GM10248 (cell line): ENCODE results near the gene DCST2.
"Not testable (repeated sequence)": the region's sequence is repeated elsewhere in the genome, so short reads cannot be mapped to it uniquely, and the experiment has no call there.

Source experiments
- CTCF ChIA-PET: fragments of 300-600 bp; sonication (Branson Sonifier 250); formaldehyde crosslinking; extraction: SDS; loops from one replicate; lab custom pipeline; 2021; ENCODE audit warnings: antibody characterized with exemption; lab: Yijun Ruan, JAX
- POLR2A ChIA-PET: fragments of 350-650 bp; sonication (Branson Sonifier 250); formaldehyde crosslinking; extraction: SDS; loops from one replicate; lab custom pipeline; 2020; ENCODE audit warnings: antibody characterized with exemption; lab: Yijun Ruan, JAX
- DNase-seq: peaks from one replicate; pipeline ENCODE4 v3.0.0; 2012; ENCODE audit errors: extremely low spot score
- CTCF ChIP-seq: IDR thresholded peaks from 2 replicates; pipeline ENCODE4 v1.5.1; 2012; ENCODE audit warnings: mild to moderate bottlenecking, low read depth; ENCODE audit errors: extremely low read depth, missing control alignments, control extremely low read depth

DCST2 gene

GRCh38 chr1:154988058-154988954 lies 45.3 kb downstream of the DCST2 start:
- ChIA-PET POLR2A (interaction anchor here (0.6 to 1.3 kb wide), 2 partner anchors 11 to 33 kb away, joined by 3 read pairs; no protein-coding TSS in a partner anchor), CTCF (interaction anchor here (0.8 to 5.5 kb wide), 11 partner anchors 8 to 103 kb away, joined by 3 to 48 read pairs (median 4); partner anchors contain the start of genes CKS1B and ZBTB7B)
- TF ChIP-seq CTCF: peak; percentile 4
- no peak for DNase-seq

GRCh38 chr1:154987326-154987725 lies 46.3 kb downstream of the DCST2 start:
- POLR2A ChIA-PET: interaction anchor here (0.6 to 1.3 kb wide), 2 partner anchors 12 to 34 kb away, joined by 3 read pairs; no protein-coding TSS in a partner anchor
- DNase-seq: no peak
- CTCF ChIA-PET: interaction anchor here (1.3 to 5.5 kb wide), 5 partner anchors 8 to 43 kb away, joined by 3 to 48 read pairs (median 7); no protein-coding TSS in a partner anchor
- TF ChIP-seq CTCF: no peak

GRCh38 chr1:154986736-154987135 lies 46.8 kb downstream of the DCST2 start:
- not testable (repeated sequence) for DNase-seq
- ChIA-PET POLR2A (interaction anchor here (0.5 kb wide), 1 partner anchor 9 kb away, joined by 3 read pairs; no protein-coding TSS in a partner anchor), CTCF (interaction anchor here (1.4 to 5.5 kb wide), 3 partner anchors 10 to 43 kb away, joined by 4 to 48 read pairs (median 9); no protein-coding TSS in a partner anchor)

- ChIA-PET CTCF (interaction anchor here (1.0 to 6.4 kb wide), 6 partner anchors 9 to 101 kb away, joined by 4 to 43 read pairs (median 8); partner anchors contain the start of genes LENEP and PBXIP1), POLR2A (interaction anchor here (1.9 to 2.5 kb wide), 2 partner anchors 9 to 10 kb away, joined by 8 to 9 read pairs; partner anchors contain the start of genes CKS1B and LENEP)
- no peak for TF ChIP-seq CTCF
- no peak for DNase-seq
Observed at GRCh38 chr1:154983776-154984466, 49.7 kb downstream of the DCST2 start.

- POLR2A ChIA-PET: interaction anchor here (0.5 to 2.5 kb wide), 3 partner anchors 9 to 330 kb away, joined by 3 to 9 read pairs (median 8); partner anchors contain the start of genes CKS1B and LENEP
- DNase-seq: peak; percentile 98
- no peak for TF ChIP-seq CTCF
Observed at GRCh38 chr1:154982897-154983648, 50.5 kb downstream of the DCST2 start, which contains the start of gene FLAD1. TSS of gene FLAD1 (plus strand) at chr1:154983344. CDS start at chr1:154983695, 351 bp downstream.

GRCh38 chr1:154982341-154982740 lies 51.2 kb downstream of the DCST2 start:
- CTCF ChIA-PET: interaction anchor here (0.7 to 6.4 kb wide), 6 partner anchors 11 to 41 kb away, joined by 3 to 43 read pairs (median 8); partner anchors contain the start of gene LENEP
- POLR2A ChIA-PET: no interaction called here
- DNase-seq: no peak
- no peak for TF ChIP-seq CTCF

More at GRCh38 chr1:154982897-154983648, 50.5 kb downstream of the DCST2 start, which contains the start of gene FLAD1:
- CTCF ChIA-PET: interaction anchor here (0.7 to 6.4 kb wide), 8 partner anchors 10 to 102 kb away, joined by 3 to 43 read pairs (median 6); partner anchors contain the start of genes LENEP and PBXIP1
